Kidney epithelial cell (primary cell): Measurements from ENCODE around the gene ZNF229. TPM values are rescaled to one million over a fixed set of nuclear protein-coding genes. Genes with fewer than 3 reads are reported as not detected.
"Not testable (repeated sequence)": the region's sequence is repeated elsewhere in the genome, so short reads cannot be mapped to it uniquely, and the experiment has no call there.

ENCODE experiments used
- DNase-seq: peaks from one replicate; pipeline ENCODE4 v3.0.0-alpha.2; 2010; ENCODE audit warnings: low read depth
- H3K27me3 ChIP-seq: 2 replicates; pipeline ENCODE4 v1.6.0; 2011; ENCODE audit warnings: low read length; ENCODE audit not compliant: control insufficient read depth, insufficient read depth
- H3K36me3 ChIP-seq: 2 replicates; pipeline ENCODE4 v1.5.1; 2011; ENCODE audit warnings: low read length; ENCODE audit not compliant: control insufficient read depth, insufficient read depth
- H3K4me3 ChIP-seq: 2 replicates; pipeline ENCODE4 v1.5.1; 2011; ENCODE audit warnings: low read depth, mild to moderate bottlenecking, control low read depth, low read length
- CTCF ChIP-seq: IDR thresholded peaks from 2 replicates; pipeline ENCODE4 v1.5.1; 2011; ENCODE audit warnings: mild to moderate bottlenecking, moderate library complexity, low read length, control low read depth, inconsistent platforms; ENCODE audit not compliant: insufficient read depth, poor library complexity, severe bottlenecking
- total RNA-seq: library from RNA; depleted of rRNA; stranded (reverse); fragments of >200 nt; gene quantifications from 2 replicates; pipeline ENCODE4 v1.2.3, GENCODE V29; 2015

ZNF229 gene
- total RNA-seq, 1 donor from 2014 or later: 17.5 TPM

DNA sequence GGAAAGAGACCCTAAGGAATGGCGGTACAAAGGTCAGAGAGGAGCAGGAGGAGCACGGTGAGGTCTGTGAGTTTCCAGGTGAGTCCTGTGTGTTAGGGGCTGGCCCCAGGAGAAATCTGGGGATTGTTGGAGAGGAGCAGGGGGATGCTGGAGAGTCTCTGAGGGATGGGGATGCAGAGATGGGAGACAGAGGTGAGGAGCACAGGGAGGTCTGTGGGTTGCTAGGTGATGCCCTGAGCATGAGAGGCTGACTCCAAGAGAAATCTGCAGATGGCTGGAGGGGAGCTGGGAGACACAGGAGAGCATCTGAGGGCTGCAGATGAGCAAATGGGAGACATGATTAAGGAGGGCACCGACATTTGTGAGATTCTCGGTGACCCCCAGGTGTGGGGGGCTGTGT lies 4.1 kb upstream of the ZNF229 start:
- Histone ChIP-seq H3K36me3 (no peaks in the 10 kb centered on the region), H3K4me3 (no peak overlapping the region), H3K27me3 (no peaks in the 10 kb centered on the region)
- DNase-seq: no peak
- no peak for TF ChIP-seq CTCF

- Histone ChIP-seq H3K36me3 (no peaks in the 10 kb centered on the region), H3K4me3 (no peak overlapping the region), H3K27me3 (no peaks in the 10 kb centered on the region)
- no peak for DNase-seq
- no peak for TF ChIP-seq CTCF
Observed at GRCh38 chr19:44451687-44452086, 3.4 kb upstream of the ZNF229 start.

GRCh38 chr19:44438441-44438840 lies 9.8 kb downstream of the ZNF229 start:
- no peak for TF ChIP-seq CTCF

GRCh38 chr19:44435441-44435840 lies 12.8 kb downstream of the ZNF229 start:
- no peak for DNase-seq
- Histone ChIP-seq H3K27me3 (no peaks in the 10 kb centered on the region), H3K36me3 (no peaks in the 10 kb centered on the region), H3K4me3 (no peak overlapping the region)
- no peak for TF ChIP-seq CTCF

More at GRCh38 chr19:44438441-44438840, 9.8 kb downstream of the ZNF229 start:
- Histone ChIP-seq H3K4me3 (no peak overlapping the region), H3K27me3 (no peaks in the 10 kb centered on the region), H3K36me3 (no peaks in the 10 kb centered on the region)
- DNase-seq: no peak

GRCh38 chr19:44430956-44431355 lies 17.3 kb downstream of the ZNF229 start:
- Histone ChIP-seq H3K4me3 (no peak overlapping the region), H3K27me3 (no peaks in the 10 kb centered on the region), H3K36me3 (peaks cover 4% of the 10 kb centered on the region)
- no peak for DNase-seq
- TF ChIP-seq CTCF: no peak

GRCh38 chr19:44415553-44415952 lies 32.7 kb downstream of the ZNF229 start:
- not testable (repeated sequence) for H3K36me3 ChIP-seq, DNase-seq, H3K27me3 ChIP-seq, H3K4me3 ChIP-seq
